ENCODE measurements around the gene CSMD2. TPM values are rescaled to one million over a fixed set of nuclear protein-coding genes. Genes with fewer than 3 reads are reported as not detected.

The CSMD2 gene
- total and polyA plus RNA-seq, 2 of the 4 experiments (the other 2 are of a cell fraction) = under 0.01 to 0.36 TPM

GRCh38 chr1:33626801-33627200 is 538.2 kb downstream of the CSMD2 start:
- CTCF ChIA-PET = no interaction called here
- H4K5ac ChIP-seq (ENCODE audit: low read depth, low read length) = no peak overlapping the region
- no peak overlapping the region for H2BK20ac ChIP-seq (ENCODE audit: low read depth, low read length)
- no peak overlapping the region for H3K23ac ChIP-seq (ENCODE audit: low read depth, low read length)
- H3K27me3 ChIP-seq (ENCODE audit: control insufficient read depth, insufficient read depth, low read length) = no peaks in the 10 kb centered on the region; the same call in none of the 2 replicates
- no peak overlapping the region for H4K91ac ChIP-seq (ENCODE audit: insufficient read depth, low read depth, low read length)
- intact Hi-C loops (cut with micrococcal nuclease) (no loop called here), dilution Hi-C loops (cut with HindIII; ENCODE audit: low sequenced_read_pairs, unreplicated experiment) (no loop called here), in situ Hi-C loops (cut with MboI; ENCODE audit: low sequenced_read_pairs) (no loop called here)
- H3K27ac ChIP-seq (ENCODE audit: insufficient read depth, low read length) = no peak overlapping the region
- no peak overlapping the region for H3K14ac ChIP-seq (replicated peaks; ENCODE audit: low read depth, low read length)
- H2AK9ac ChIP-seq (replicated peaks; ENCODE audit: low read depth, low read length, poor library complexity) = no peak overlapping the region
- no peaks in the 10 kb centered on the region for H3K9me1 ChIP-seq (ENCODE audit: insufficient read depth, low read length)
- H3K4ac ChIP-seq (ENCODE audit: low read depth, low read length) = no peak overlapping the region
- no peak overlapping the region for H2BK15ac ChIP-seq (ENCODE audit: low read depth, low read length)
- H3K4me2 ChIP-seq (ENCODE audit: low read depth, low read length) = no peak overlapping the region
- BruUV-seq (replicated peaks) = no TSS peak
- no peak overlapping the region for H2AFZ ChIP-seq (replicated peaks; ENCODE audit: low read length, poor library complexity)
- 48% methylated on average over 2 of the region's 4 CpGs; no CpG with 5 or more reads in 1 of the 2 experiments for WGBS, 2 experiments (ENCODE audit: extremely low coverage in 2 of 2, insufficient read length in 1 of 2)
- no peak overlapping the region for H3K56ac ChIP-seq (ENCODE audit: extremely low read depth, insufficient read depth, low read length)
- no peak overlapping the region for H2BK5ac ChIP-seq (ENCODE audit: low read depth, low read length, poor library complexity, severe bottlenecking)
- DNase-seq (no peak), ATAC-seq (ENCODE audit: low read depth) (no peak)
- no peaks in the 10 kb centered on the region for H4K20me1 ChIP-seq (ENCODE audit: insufficient read depth, low read length)
- no peaks in the 10 kb centered on the region for H3K79me1 ChIP-seq (ENCODE audit: low read depth in 1 of 2, low read length in 2 of 2)
- H3K9ac ChIP-seq (ENCODE audit: low read depth, low read length) = no peak overlapping the region
- no peak overlapping the region for H4K8ac ChIP-seq (ENCODE audit: low read depth in 2 of 2, low read length in 2 of 2)
- TF ChIP-seq SMC3 (IDR thresholded peaks at IDR 0.05; ENCODE audit: low read depth, low read length) (no peak), MAFK (IDR thresholded peaks at IDR 0.05; ENCODE audit: low read depth, low read length) (no peak), RFX5 (IDR thresholded peaks at IDR 0.05; ENCODE audit: low read depth, low read length) (no peak), ELK1 (IDR thresholded peaks at IDR 0.05; ENCODE audit: borderline replicate concordance, low read depth, low read length) (no peak), NFE2L2 (IDR thresholded peaks at IDR 0.05; ENCODE audit: low read depth, low read length) (no peak)
- no peaks in the 10 kb centered on the region for H3K4me1 ChIP-seq (ENCODE audit: control insufficient read depth, insufficient read depth, low read length)
- no peak overlapping the region for H3K18ac ChIP-seq (ENCODE audit: low read depth, low read length)
- no peak overlapping the region for H3K4me3 ChIP-seq (ENCODE audit: insufficient read depth, low read depth, low read length)
- POLR2A ChIA-PET (ENCODE audit: unreplicated experiment) = no interaction called here
- no peaks in the 10 kb centered on the region for H3K36me3 ChIP-seq (ENCODE audit: control insufficient read depth, insufficient read depth, low read length)
- H2BK120ac ChIP-seq (ENCODE audit: low read depth, low read length) = no peak overlapping the region
- H3K9me3 ChIP-seq (ENCODE audit: control insufficient read depth, insufficient read depth, low read length) = no peaks in the 10 kb centered on the region
- H2AK5ac ChIP-seq (ENCODE audit: low read depth, low read length) = no peak overlapping the region
